Stomach smooth muscle (tissue), 2 donors: ENCODE data around the gene GLYR1.

Experiments used
- H3K27ac ChIP-seq: one replicate; pipeline ENCODE4 v1.7.0; 2013; ENCODE audit warnings: mild to moderate bottlenecking, low read length, inconsistent platforms
- H3K27me3 ChIP-seq, 2 donors: one replicate each; pipeline ENCODE4 v1.7.0; 2013; ENCODE audit warnings: low read length in 2 of 2; ENCODE audit not compliant: insufficient read depth in 2 of 2, control insufficient read depth in 1 of 2
- H3K36me3 ChIP-seq, 2 donors: one replicate each; pipeline ENCODE4 v1.7.0; 2013; ENCODE audit warnings: low read length in 2 of 2; ENCODE audit not compliant: control insufficient read depth in 2 of 2, insufficient read depth in 2 of 2
- H3K4me1 ChIP-seq: one replicate; pipeline ENCODE4 v1.7.0; 2013; ENCODE audit warnings: low read length; ENCODE audit not compliant: control insufficient read depth, insufficient read depth
- H3K4me3 ChIP-seq, 2 donors: one replicate each; pipeline ENCODE4 v1.7.0; 2013; ENCODE audit warnings: low read length in 2 of 2
- H3K9ac ChIP-seq, 2 donors: one replicate each; pipeline ENCODE4 v1.7.0; 2013; ENCODE audit warnings: low read length in 2 of 2, mild to moderate bottlenecking in 1 of 2
- H3K9me3 ChIP-seq, 2 donors: one replicate each; pipeline ENCODE4 v1.7.0; 2013; ENCODE audit warnings: low read length in 2 of 2; ENCODE audit not compliant: control insufficient read depth in 2 of 2
- donor health status: healthy.
- donor health status: Pancreatic carcinoma.

Gene GLYR1

GRCh38 chr16:4798456-4798855, 48.6 kb downstream of the GLYR1 start:
- Histone ChIP-seq H3K4me1 (peaks cover 21% of the 10 kb centered on the region), H3K27ac (no peak overlapping the region), H3K9ac (no peak overlapping the region)

DNA sequence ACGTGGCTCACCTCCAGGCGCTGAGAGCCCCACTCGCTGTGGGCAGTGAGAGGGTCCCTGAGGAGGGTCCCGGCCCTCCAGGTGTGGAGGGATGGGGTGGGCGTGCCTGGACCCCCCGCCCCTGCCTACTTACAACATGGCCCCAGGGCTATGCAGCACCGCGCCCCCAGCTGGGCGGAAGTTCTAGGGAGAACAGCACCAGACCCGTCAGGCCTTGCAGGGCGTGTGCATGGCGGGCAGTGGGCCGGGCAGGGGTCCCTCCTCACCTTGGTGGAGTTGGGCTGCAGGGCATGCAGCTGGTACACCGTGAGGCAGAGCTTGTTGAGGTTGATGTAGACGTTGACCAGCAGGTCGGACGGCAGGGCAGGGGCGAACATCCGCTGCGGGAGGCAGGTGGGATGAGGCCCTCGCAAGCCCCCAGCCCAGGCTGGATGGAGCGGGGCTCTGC, 49.3 kb downstream of the GLYR1 start:
- peaks cover 21% of the 10 kb centered on the region for H3K4me1 ChIP-seq
- H3K9ac ChIP-seq, result no peak overlapping the region
- H3K27ac ChIP-seq, result no peak overlapping the region
- no peak overlapping the region for H3K4me3 ChIP-seq
- no peaks in the 10 kb centered on the region for H3K9me3 ChIP-seq
- H3K27me3 ChIP-seq, result no peaks in the 10 kb centered on the region
- peaks cover 10 to 25% of the 10 kb centered on the region in 2 donors for H3K36me3 ChIP-seq

More at GRCh38 chr16:4798456-4798855, 48.6 kb downstream of the GLYR1 start:
- no peaks in the 10 kb centered on the region for H3K9me3 ChIP-seq
- H3K36me3 ChIP-seq, result peaks cover 10 to 25% of the 10 kb centered on the region in 2 donors
- H3K4me3 ChIP-seq, result no peak overlapping the region
- no peaks in the 10 kb centered on the region for H3K27me3 ChIP-seq

GRCh38 chr16:4796982-4797804, 49.9 kb downstream of the GLYR1 start:
- Histone ChIP-seq H3K27me3 (no peaks in the 10 kb centered on the region), H3K4me1 (peaks cover 20% of the 10 kb centered on the region), H3K9ac (no peak overlapping the region), H3K27ac (no peak overlapping the region), H3K4me3 (no peak overlapping the region), H3K9me3 (no peaks in the 10 kb centered on the region), H3K36me3 (peaks cover 10 to 25% of the 10 kb centered on the region in 2 donors)

DNA sequence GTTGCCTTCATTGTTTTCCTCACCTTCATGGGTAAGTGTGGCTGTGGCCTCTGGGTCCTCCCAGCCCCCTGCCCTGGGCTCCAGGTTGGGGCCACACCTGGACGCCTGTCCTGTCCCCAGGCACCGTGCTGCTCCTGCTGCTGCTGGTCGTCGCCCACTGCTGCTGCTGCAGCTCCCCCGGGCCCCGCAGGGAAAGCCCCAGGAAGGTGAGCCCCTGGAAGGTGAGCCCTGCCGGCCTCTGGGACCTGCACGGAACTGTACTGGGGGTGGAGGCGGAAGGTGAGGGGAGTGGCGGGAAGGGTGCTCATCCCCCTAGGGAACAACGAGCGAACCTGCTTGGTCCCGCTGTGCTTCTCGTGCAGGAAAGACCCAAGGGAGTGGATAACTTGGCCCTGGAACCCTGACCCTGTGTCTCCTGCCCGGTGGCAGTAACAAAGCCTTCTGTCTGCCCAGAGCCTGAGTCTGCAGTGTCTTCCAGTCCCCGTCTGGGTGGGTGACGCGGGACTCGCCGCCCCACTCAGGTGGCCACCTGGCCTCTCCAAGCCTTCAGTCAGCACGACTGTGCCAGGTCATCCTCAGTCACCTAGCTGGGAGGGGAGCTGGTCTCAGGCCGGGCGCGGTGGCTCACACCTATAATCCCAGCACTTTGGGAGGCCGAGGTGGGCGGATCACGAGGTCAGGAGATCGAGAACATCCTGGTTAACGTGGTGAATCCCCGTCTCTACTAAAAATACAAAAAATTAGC, 51.1 kb downstream of the GLYR1 start:
- Histone ChIP-seq H3K27me3 (no peaks in the 10 kb centered on the region), H3K4me1 (peaks cover 9% of the 10 kb centered on the region), H3K36me3 (peaks cover 10 to 25% of the 10 kb centered on the region in 2 donors), H3K9me3 (no peaks in the 10 kb centered on the region), H3K9ac (no peak overlapping the region), H3K4me3 (no peak overlapping the region), H3K27ac (no peak overlapping the region)

DNA sequence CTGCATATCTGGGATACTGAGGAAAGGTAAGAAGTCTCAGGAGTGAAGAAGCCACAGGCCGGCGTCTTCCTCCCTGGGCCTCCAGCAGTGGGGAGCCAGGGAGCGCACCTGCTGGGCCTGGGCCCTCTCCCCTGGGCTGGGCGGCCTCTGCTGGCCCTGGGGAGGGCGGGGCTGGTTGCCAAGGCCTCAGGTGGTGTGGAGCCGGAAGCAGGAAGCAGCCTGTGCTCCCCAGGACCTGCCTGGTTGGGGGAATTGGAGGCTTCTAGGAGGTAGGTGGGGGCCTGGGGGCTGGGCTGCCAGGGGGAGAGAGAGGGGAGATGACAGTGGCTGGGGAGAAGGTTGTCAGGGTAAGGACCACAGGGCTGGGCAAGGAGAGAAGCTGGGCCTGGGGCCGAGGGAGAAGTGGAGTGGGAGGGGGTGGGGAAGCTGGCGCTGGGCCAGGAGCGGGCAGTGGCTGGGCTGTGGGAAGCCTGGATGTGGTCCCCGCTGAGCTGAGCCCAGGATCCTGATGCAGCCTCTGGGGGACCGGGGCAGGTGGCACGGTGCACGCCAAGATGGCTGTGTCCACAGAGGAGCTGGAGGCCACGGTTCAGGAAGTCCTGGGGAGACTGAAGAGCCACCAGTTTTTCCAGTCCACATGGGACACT, 51.8 kb downstream of the GLYR1 start, which contains the start of gene SMIM22:
Gene SMIM22, plus strand, starts transcription at position 189 of the 647 bp plus-strand sequence. Its CDS starts 366 bp downstream, at position 555.
- Histone ChIP-seq H3K27me3 (no peaks in the 10 kb centered on the region), H3K9ac (no peak within 1 kb of the TSS), H3K36me3 (peaks cover 10 to 25% of the 10 kb centered on the region in 2 donors), H3K4me1 (peaks cover 2% of the 10 kb centered on the region), H3K27ac (no peak within 1 kb of the TSS), H3K4me3 (no peak within 1 kb of the TSS), H3K9me3 (no peaks in the 10 kb centered on the region)

DNA sequence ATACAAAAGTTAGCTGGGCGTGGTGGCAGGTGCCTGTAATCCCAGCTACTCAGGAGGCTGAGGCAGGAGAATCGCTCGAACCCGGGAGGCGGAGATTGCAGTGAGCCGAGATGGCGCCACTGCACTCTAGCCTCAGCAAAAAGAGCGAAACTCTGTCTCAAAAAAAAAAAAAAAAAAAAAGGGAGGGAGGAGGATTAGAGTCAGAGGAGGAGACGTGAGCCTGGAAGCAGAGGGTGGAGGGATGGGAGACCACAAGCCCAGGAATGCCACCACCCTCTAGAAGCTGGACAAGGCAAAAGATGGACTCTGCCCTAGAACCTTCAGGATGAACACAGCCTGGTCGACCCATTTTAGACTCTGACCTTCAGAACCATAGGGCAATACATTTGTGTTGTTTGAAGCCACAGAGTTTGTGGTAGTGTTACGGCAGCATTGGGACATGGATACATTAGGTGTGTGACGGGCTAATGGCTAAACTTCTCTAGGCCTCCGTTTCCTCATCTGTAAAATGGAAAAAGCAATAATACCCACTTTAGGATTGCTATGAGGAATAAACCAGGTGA, 54.1 kb downstream of the GLYR1 start:
- Histone ChIP-seq H3K36me3 (peaks cover 3 to 10% of the 10 kb centered on the region in 2 donors), H3K27me3 (peaks cover 0 to 2% of the 10 kb centered on the region in 2 donors), H3K9ac (no peak overlapping the region), H3K9me3 (no peaks in the 10 kb centered on the region), H3K4me3 (no peak overlapping the region), H3K4me1 (no peaks in the 10 kb centered on the region), H3K27ac (no peak overlapping the region)

- Histone ChIP-seq H3K4me1 (no peaks in the 10 kb centered on the region), H3K27ac (no peak overlapping the region), H3K27me3 (peaks cover 0 to 2% of the 10 kb centered on the region in 2 donors), H3K9ac (no peak overlapping the region), H3K36me3 (peaks cover 0 to under 1% of the 10 kb centered on the region in 2 donors), H3K9me3 (no peaks in the 10 kb centered on the region), H3K4me3 (no peak overlapping the region)
Measured at GRCh38 chr16:4790871-4791270, 56.2 kb downstream of the GLYR1 start.

DNA sequence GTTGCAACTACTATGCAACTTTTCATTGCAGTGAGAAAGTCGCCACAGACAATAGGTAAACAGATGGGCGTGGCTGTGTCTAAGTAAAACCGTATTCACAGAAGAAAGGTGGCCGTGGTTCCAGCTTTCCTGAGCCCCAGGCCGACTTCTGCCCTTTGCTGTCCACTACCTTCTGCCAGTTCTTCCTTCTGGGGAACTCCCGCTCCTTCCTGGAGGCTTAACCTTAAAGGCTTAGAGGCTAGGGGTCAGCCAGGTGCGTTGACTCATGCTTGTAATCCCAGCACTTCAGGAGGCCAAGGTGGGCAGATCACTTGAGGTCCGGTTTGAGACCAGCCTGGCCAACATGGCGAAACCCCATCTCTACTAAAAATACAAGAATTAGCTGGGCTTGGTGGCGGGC, 56.8 kb downstream of the GLYR1 start:
- Histone ChIP-seq H3K27me3 (peaks cover 0 to 2% of the 10 kb centered on the region in 2 donors), H3K9me3 (no peaks in the 10 kb centered on the region), H3K27ac (no peak overlapping the region), H3K9ac (no peak overlapping the region), H3K4me1 (no peaks in the 10 kb centered on the region), H3K4me3 (no peak overlapping the region), H3K36me3 (no peaks in the 10 kb centered on the region)

- no peak overlapping the region for H3K9ac ChIP-seq
- no peaks in the 10 kb centered on the region for H3K4me1 ChIP-seq
- no peaks in the 10 kb centered on the region for H3K36me3 ChIP-seq
- H3K27me3 ChIP-seq, result peaks cover 0 to 2% of the 10 kb centered on the region in 2 donors
- no peak overlapping the region for H3K27ac ChIP-seq
- H3K9me3 ChIP-seq, result no peaks in the 10 kb centered on the region
- H3K4me3 ChIP-seq, result no peak overlapping the region
Measured at GRCh38 chr16:4788910-4789309, 58.2 kb downstream of the GLYR1 start.

DNA sequence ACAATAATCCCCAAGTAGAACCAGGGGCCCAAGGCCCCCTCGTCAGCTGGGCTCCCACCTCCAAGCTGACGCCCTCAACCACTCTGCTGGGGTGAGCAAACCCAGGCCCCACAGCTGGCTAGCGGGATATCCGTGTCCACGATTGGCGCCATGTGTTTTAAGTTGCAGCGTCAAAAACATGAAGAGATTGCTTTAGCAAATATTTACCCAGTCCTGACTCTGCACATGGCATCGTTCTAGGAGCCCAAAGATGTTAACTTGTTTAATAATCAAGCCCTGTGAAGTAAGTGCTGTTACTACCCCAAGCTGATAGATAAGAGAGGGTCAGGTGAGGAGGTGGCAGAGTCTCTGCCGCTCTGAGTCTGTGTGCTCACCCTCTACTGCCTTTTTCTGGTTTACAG, 58.6 kb downstream of the GLYR1 start:
- Histone ChIP-seq H3K27me3 (peaks cover 0 to 2% of the 10 kb centered on the region in 2 donors), H3K27ac (no peak overlapping the region), H3K4me1 (no peaks in the 10 kb centered on the region), H3K4me3 (no peak overlapping the region), H3K36me3 (no peaks in the 10 kb centered on the region), H3K9me3 (no peaks in the 10 kb centered on the region), H3K9ac (no peak overlapping the region)
